Activated CD4-positive, alpha-beta memory T cell treated with anti-CD3 and anti-CD28 coated beads for 36 hours (primary cell): ENCODE data around the gene WHRN. TPM values are rescaled to one million over a fixed set of nuclear protein-coding genes. Genes with fewer than 3 reads are reported as not detected.

Experiments used
- CTCF ChIA-PET: fragments of 350-600 bp; sonication (Branson Sonifier 250); formaldehyde crosslinking; loops from one replicate; lab custom pipeline; 2021; ENCODE audit warnings: antibody characterized with exemption, inconsistent platforms; lab: Charles Lee
- POLR2A ChIA-PET: fragments of 350-600 bp; sonication (Branson Sonifier 250); formaldehyde crosslinking; loops from one replicate; lab custom pipeline; 2021; ENCODE audit warnings: antibody characterized with exemption; lab: Charles Lee
- DNase-seq: peaks from one replicate; pipeline ENCODE4 v3.0.0-alpha.2; 2020
- H3K27ac Mint-ChIP-seq: one replicate; pipeline ENCODE4 v1.8.0; 2021; ENCODE audit warnings: mixed read lengths
- H3K27me3 Mint-ChIP-seq: one replicate; pipeline ENCODE4 v1.8.0; 2021; ENCODE audit warnings: mixed read lengths
- H3K36me3 Mint-ChIP-seq: one replicate; pipeline ENCODE4 v1.8.0; 2021; ENCODE audit warnings: mixed read lengths
- H3K4me1 Mint-ChIP-seq: one replicate; pipeline ENCODE4 v1.8.0; 2021; ENCODE audit warnings: low read depth, mixed read lengths
- H3K4me3 Mint-ChIP-seq: one replicate; pipeline ENCODE4 v1.8.0; 2021; ENCODE audit warnings: mild to moderate bottlenecking, mixed read lengths
- H3K9me3 Mint-ChIP-seq: one replicate; pipeline ENCODE4 v1.8.0; 2021; ENCODE audit warnings: mixed read lengths
- intact Hi-C: fragments of 100-400 bp; cut with micrococcal nuclease; formaldehyde crosslinking; loops from one replicate; pipeline ENCODE4 v1.15.1; 2023
- total RNA-seq, 2 experiments: library from RNA; stranded (reverse); gene quantifications; one replicate each; pipeline ENCODE4 v1.2.3, GENCODE V29; 2021

WHRN gene
- total RNA-seq, 2 experiments from 2014 or later, result 2.8 to 4.4 TPM

- H3K27me3 Mint-ChIP-seq, result peaks cover 7% of the 10 kb centered on the region
- no peak overlapping the region for H3K4me3 Mint-ChIP-seq
- CTCF ChIA-PET, result no interaction called here
- no peak for DNase-seq
- intact Hi-C loops, result no loop called here
- no peaks in the 10 kb centered on the region for H3K9me3 Mint-ChIP-seq
- no peak overlapping the region for H3K27ac Mint-ChIP-seq
- POLR2A ChIA-PET, result no interaction called here
- H3K4me1 Mint-ChIP-seq, result no peaks in the 10 kb centered on the region
- H3K36me3 Mint-ChIP-seq, result no peaks in the 10 kb centered on the region
Measured at GRCh38 chr9:114529285-114529684, 24.0 kb upstream of the WHRN start.

- H3K36me3 Mint-ChIP-seq, result no peaks in the 10 kb centered on the region
- no peaks in the 10 kb centered on the region for H3K9me3 Mint-ChIP-seq
- peaks cover 14% of the 10 kb centered on the region for H3K27me3 Mint-ChIP-seq
- H3K27ac Mint-ChIP-seq, result no peak overlapping the region
- H3K4me3 Mint-ChIP-seq, result no peak overlapping the region
- no peaks in the 10 kb centered on the region for H3K4me1 Mint-ChIP-seq
- CTCF ChIA-PET, result interaction anchor here (1.0 to 1.3 kb wide), 4 partner anchors 11 to 127 kb away, joined by 3 read pairs; no protein-coding TSS in a partner anchor
- DNase-seq, result no peak
- intact Hi-C loops, result no loop called here
- POLR2A ChIA-PET, result no interaction called here
Measured at GRCh38 chr9:114526807-114527206, 21.5 kb upstream of the WHRN start.

GRCh38 chr9:114525513-114525912 is 20.2 kb upstream of the WHRN start:
- ChIA-PET POLR2A (no interaction called here), CTCF (no interaction called here)
- H3K4me3 Mint-ChIP-seq, result no peak overlapping the region
- no peaks in the 10 kb centered on the region for H3K36me3 Mint-ChIP-seq
- H3K9me3 Mint-ChIP-seq, result no peaks in the 10 kb centered on the region
- DNase-seq, result no peak
- peaks cover 18% of the 10 kb centered on the region for H3K27me3 Mint-ChIP-seq
- intact Hi-C loops, result no loop called here
- H3K27ac Mint-ChIP-seq, result no peak overlapping the region
- no peaks in the 10 kb centered on the region for H3K4me1 Mint-ChIP-seq

- no peak for DNase-seq
- Mint-ChIP-seq H3K36me3 (no peaks in the 10 kb centered on the region), H3K4me3 (no peak overlapping the region), H3K27ac (no peak overlapping the region), H3K27me3 (peaks cover 21% of the 10 kb centered on the region), H3K4me1 (no peaks in the 10 kb centered on the region), H3K9me3 (no peaks in the 10 kb centered on the region)
- CTCF ChIA-PET, result no interaction called here
- intact Hi-C loops, result no loop called here
- POLR2A ChIA-PET, result interaction anchor here (0.6 kb wide), 1 partner anchor 67 kb away, joined by 3 read pairs; no protein-coding TSS in a partner anchor
Measured at GRCh38 chr9:114524247-114524681, 19.0 kb upstream of the WHRN start.

GRCh38 chr9:114522847-114523246 is 17.6 kb upstream of the WHRN start:
- Mint-ChIP-seq H3K4me1 (no peaks in the 10 kb centered on the region), H3K36me3 (no peaks in the 10 kb centered on the region), H3K27ac (no peak overlapping the region), H3K4me3 (no peak overlapping the region), H3K9me3 (no peaks in the 10 kb centered on the region), H3K27me3 (peaks cover 21% of the 10 kb centered on the region)
- ChIA-PET POLR2A (no interaction called here), CTCF (no interaction called here)
- intact Hi-C loops, result no loop called here
- DNase-seq, result no peak

- Mint-ChIP-seq H3K4me1 (no peaks in the 10 kb centered on the region), H3K36me3 (no peaks in the 10 kb centered on the region), H3K4me3 (no peak overlapping the region), H3K27ac (no peak overlapping the region), H3K27me3 (peaks cover 21% of the 10 kb centered on the region), H3K9me3 (no peaks in the 10 kb centered on the region)
- intact Hi-C loops, result no loop called here
- CTCF ChIA-PET, result no interaction called here
- no peak for DNase-seq
- POLR2A ChIA-PET, result no interaction called here
Measured at GRCh38 chr9:114522286-114522685, 17.0 kb upstream of the WHRN start.

GRCh38 chr9:114521846-114522245 is 16.6 kb upstream of the WHRN start:
- H3K4me1 Mint-ChIP-seq, result no peaks in the 10 kb centered on the region
- ChIA-PET POLR2A (no interaction called here), CTCF (no interaction called here)
- H3K4me3 Mint-ChIP-seq, result no peak overlapping the region
- H3K36me3 Mint-ChIP-seq, result no peaks in the 10 kb centered on the region
- H3K27me3 Mint-ChIP-seq, result peaks cover 21% of the 10 kb centered on the region
- intact Hi-C loops, result no loop called here
- no peaks in the 10 kb centered on the region for H3K9me3 Mint-ChIP-seq
- no peak overlapping the region for H3K27ac Mint-ChIP-seq
- DNase-seq, result no peak

GRCh38 chr9:114518599-114519022 is 13.3 kb upstream of the WHRN start:
- ChIA-PET CTCF (interaction anchor here (1.1 to 2.0 kb wide), 5 partner anchors 8 to 228 kb away, joined by 3 to 6 read pairs (median 4); no protein-coding TSS in a partner anchor), POLR2A (no interaction called here)
- H3K4me3 Mint-ChIP-seq, result no peak overlapping the region
- intact Hi-C loops, result no loop called here
- H3K27ac Mint-ChIP-seq, result no peak overlapping the region
- DNase-seq, result no peak
- H3K27me3 Mint-ChIP-seq, result peaks cover 17% of the 10 kb centered on the region
- H3K36me3 Mint-ChIP-seq, result no peaks in the 10 kb centered on the region
- H3K4me1 Mint-ChIP-seq, result no peaks in the 10 kb centered on the region
- no peaks in the 10 kb centered on the region for H3K9me3 Mint-ChIP-seq

- H3K9me3 Mint-ChIP-seq, result no peaks in the 10 kb centered on the region
- ChIA-PET POLR2A (no interaction called here), CTCF (interaction anchor here (1.1 to 2.0 kb wide), 3 partner anchors 9 to 135 kb away, joined by 3 to 6 read pairs (median 3); no protein-coding TSS in a partner anchor)
- no peak overlapping the region for H3K4me3 Mint-ChIP-seq
- H3K27ac Mint-ChIP-seq, result no peak overlapping the region
- intact Hi-C loops, result no loop called here
- no peaks in the 10 kb centered on the region for H3K36me3 Mint-ChIP-seq
- H3K27me3 Mint-ChIP-seq, result peaks cover 16% of the 10 kb centered on the region
- no peaks in the 10 kb centered on the region for H3K4me1 Mint-ChIP-seq
- DNase-seq, result no peak
Measured at GRCh38 chr9:114518120-114518519, 12.8 kb upstream of the WHRN start.

GRCh38 chr9:114516913-114517312 is 11.6 kb upstream of the WHRN start:
- ChIA-PET CTCF (interaction anchor here (2.1 kb wide), 1 partner anchor 136 kb away, joined by 7 read pairs; no protein-coding TSS in a partner anchor), POLR2A (no interaction called here)
- H3K4me1 Mint-ChIP-seq, result no peaks in the 10 kb centered on the region

GRCh38 chr9:114515528-114515927 is 10.3 kb upstream of the WHRN start:
- POLR2A ChIA-PET, result no interaction called here
- Mint-ChIP-seq H3K27me3 (peaks cover 16% of the 10 kb centered on the region), H3K27ac (no peak overlapping the region), H3K4me1 (no peaks in the 10 kb centered on the region), H3K9me3 (no peaks in the 10 kb centered on the region), H3K4me3 (no peak overlapping the region), H3K36me3 (no peaks in the 10 kb centered on the region)
- CTCF ChIA-PET, result interaction anchor here (2.1 kb wide), 1 partner anchor 138 kb away, joined by 7 read pairs; no protein-coding TSS in a partner anchor
- no peak for DNase-seq
- intact Hi-C loops, result no loop called here

More at GRCh38 chr9:114516913-114517312, 11.6 kb upstream of the WHRN start:
- intact Hi-C loops, result no loop called here
- no peak overlapping the region for H3K27ac Mint-ChIP-seq
- peaks cover 16% of the 10 kb centered on the region for H3K27me3 Mint-ChIP-seq
- no peaks in the 10 kb centered on the region for H3K36me3 Mint-ChIP-seq
- DNase-seq, result peak; percentile 35
- no peaks in the 10 kb centered on the region for H3K9me3 Mint-ChIP-seq
- H3K4me3 Mint-ChIP-seq, result no peak overlapping the region

GRCh38 chr9:114513959-114514267 is 8.6 kb upstream of the WHRN start:
- DNase-seq, result no peak
- peaks cover 20% of the 10 kb centered on the region for H3K27me3 Mint-ChIP-seq
- H3K4me3 Mint-ChIP-seq, result no peak overlapping the region
- no peaks in the 10 kb centered on the region for H3K36me3 Mint-ChIP-seq
- H3K4me1 Mint-ChIP-seq, result no peaks in the 10 kb centered on the region
- intact Hi-C loops, result no loop called here
- no peak overlapping the region for H3K27ac Mint-ChIP-seq
- H3K9me3 Mint-ChIP-seq, result no peaks in the 10 kb centered on the region
- ChIA-PET CTCF (no interaction called here), POLR2A (no interaction called here)
